HG03432 (cell line): ENCODE measurements around the gene ACACA.

Experiments used
- ATAC-seq: cut with Tn5 transposase; IDR thresholded peaks from one replicate; pipeline ENCODE4 v1.9.1; 2021; ENCODE audit warnings: mild to moderate bottlenecking, moderate library complexity; ENCODE audit not compliant: unreplicated experiment

The ACACA gene

DNA sequence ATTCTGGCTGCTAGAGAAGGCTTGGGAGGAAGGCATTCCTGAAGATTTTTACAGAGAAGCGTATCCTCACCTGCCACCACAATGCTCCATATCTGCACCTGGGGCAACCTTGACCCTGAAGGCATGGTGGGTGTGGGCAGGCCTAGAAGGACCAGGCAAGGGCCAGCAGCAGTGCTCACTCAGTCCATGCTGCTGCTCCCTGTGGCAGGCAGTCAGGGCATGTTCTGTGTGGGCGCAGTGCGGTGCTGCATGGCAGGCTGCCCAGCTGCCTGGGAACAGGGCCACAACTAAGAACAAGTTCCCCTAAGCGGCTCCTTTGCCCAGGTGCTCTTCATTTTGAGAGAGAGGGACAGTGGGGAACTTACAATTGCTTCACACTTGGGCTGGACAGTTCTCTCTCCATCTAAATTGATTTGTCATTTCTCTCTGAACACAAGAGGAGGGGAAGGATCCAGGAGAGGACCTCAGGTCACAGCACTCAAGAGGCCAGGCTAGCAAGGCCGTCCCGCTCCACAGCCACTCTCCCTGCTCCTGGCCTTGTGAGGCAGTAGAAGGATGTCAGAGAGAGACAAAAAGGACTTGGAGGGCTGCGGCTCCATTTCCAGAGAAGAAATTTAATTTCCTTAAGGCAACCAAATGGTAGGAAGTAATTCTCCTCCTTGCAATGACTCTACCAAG is 299.1 kb downstream of the ACACA start:
- ATAC-seq = no peak

DNA sequence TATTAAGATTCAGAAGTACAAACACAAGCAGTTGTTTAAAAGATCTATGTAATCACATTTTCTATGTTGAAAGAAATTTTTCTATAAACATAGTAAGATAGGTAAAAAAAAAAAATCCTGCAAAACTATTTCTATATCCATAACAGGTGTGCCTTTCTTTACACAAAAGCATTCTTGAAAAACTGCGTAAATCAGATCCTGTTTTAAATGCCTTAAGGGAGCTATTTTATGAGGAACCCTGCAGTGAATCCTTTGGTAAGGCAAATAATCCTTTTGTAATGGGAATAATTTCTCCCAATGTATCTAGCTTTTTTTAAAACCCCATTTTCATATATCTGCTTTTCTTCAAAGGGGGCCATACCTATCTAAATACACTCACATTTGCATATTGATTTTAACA is 300.6 kb downstream of the ACACA start:
- ATAC-seq = no peak

DNA sequence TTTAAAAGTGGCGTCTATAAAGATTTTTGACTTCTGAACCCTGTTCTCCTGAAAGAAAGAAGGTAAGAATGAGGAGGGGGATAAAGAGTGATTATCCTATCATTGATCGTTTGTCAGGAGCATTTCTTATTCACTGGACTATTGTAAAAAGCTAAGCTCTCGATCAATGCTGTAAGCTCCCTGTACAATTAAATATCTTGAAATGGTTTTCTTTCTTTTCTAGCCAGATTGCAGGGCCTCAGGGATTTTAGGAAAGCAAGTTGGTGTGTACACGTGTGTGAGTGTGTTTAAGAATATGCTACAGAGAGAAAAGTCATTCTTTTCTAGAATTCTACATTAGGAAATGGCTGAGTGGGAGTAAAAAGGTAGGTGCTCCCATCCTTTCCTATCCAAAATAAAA is 303.4 kb downstream of the ACACA start:
- no peak for ATAC-seq

DNA sequence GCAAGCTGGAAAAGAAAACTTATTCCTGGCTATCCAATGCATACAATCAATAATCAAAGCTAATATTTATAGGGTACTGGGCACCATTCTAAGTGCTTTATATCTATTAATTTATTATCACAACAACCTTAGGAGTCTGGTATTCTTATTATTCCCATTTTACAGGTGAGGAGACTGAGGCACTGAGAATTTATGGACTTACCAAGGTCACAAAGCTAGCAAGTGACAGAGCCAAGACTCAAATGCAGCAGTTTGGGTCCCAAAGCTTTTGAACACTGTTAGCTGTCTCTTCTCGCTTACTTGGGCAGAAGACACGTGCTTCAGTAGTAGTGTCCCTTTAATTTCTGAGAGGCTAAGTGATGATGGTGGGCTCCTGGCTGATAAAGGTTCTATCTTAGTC is 305.3 kb downstream of the ACACA start:
- no peak for ATAC-seq

DNA sequence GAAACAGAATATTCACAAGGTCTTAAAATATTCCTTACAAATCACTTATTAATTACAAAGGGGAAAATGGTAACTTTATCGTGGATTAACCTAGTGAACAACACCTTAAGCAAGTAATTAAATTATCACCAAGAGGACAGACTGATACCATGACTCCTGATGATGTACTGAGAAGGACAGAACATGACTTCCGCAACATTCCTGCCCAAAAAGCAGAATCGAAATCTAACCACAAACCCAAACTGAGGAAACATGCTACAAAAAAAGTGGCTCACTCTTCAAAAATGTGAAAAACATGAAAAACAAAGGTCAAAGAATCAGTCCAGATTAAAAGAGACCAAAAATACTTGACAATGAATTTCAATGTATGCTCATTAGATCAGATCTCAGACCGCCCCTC is 306.4 kb downstream of the ACACA start:
- ATAC-seq = no peak

DNA sequence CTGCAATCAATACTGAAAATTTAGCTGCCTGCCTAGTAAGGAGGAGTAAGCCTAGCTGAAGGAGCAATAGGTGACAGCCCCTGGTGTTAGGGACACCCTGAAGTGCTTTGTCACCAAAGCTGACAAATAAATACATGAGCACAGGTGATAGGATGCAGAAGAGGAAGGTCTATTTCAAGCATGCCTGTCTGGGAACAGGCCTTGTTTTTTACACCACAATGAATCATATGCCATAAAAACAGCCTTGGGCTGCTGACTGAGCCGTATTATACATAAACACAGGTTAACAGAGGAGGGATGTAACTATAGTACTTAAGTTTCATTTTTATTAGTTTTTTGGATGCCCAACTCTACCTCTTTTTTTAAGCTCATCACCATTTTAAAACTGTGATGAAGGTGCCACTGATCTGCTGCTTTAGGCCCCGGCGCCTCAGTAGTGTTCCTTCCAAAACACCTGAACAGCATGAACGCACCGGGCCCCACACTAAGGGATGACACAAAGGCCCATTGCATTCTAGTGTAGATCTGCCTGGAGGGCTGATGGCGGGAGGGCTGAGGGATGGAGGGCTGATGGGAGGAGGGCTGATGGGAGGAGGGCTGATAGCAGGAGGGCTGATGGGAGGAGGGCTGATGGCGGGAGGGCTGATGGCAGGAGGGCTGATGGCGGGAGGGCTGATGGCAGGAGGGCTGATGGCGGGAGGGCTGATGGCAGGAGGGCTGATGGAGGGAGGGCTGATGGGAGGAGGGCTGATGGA is 307.5 kb downstream of the ACACA start:
- no peak for ATAC-seq

DNA sequence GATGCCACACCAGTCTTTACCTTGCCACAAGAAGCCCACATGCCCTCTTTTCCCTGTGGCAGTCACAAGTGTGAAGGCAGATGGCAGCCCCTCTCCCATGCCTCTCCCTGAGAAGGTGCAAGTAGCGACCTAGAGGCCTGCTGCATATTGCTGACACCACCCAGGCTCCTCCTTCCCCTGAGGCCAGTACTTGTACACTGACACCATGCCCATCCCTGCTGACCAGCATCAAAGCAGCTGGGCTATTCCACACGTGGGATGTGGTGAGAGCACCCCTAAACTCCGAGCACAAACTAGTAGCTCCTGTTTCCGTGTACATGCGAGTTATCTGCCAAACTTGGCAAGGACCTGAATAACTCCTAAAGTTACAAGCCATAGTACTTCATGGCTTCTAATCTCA is 308.5 kb downstream of the ACACA start:
- no peak for ATAC-seq

DNA sequence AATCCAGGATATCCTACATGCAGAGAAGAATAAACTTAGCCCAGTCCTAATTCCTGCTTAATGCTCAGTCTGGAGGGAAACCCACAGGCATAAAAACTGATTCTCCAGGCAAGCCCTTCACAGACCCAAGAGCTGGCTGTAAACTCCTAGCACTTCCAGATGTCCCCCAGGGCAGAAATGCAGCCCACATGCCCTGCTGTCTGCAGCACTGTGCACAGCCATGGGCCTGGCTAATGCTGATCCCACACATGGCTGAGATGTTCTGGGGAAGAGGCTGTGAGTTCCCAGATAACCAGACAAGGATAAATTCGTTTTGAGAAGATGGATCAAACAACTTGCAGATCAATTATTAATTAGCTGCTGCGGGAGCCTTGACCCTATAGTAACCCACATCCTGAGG is 309.5 kb downstream of the ACACA start:
- no peak for ATAC-seq

DNA sequence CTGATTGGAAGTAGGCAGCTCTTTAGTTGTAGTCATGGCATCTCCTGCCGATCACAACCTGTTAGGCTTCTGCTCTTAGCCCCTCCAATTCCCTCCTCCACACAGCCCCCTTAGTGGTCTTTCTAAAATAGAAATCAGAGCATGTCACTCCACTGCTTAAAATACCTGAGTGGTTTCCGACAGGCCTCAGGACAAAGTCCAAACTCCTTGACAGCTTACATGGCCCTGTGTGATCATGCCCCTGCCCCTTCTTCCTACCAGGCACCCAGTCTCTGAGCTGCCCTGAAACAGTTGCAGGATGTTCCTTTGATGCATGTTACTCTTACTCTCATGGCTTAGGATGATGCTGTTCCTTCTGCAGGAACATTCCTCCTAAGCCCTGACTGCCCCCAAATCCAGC is 310.6 kb downstream of the ACACA start:
- ATAC-seq = no peak

DNA sequence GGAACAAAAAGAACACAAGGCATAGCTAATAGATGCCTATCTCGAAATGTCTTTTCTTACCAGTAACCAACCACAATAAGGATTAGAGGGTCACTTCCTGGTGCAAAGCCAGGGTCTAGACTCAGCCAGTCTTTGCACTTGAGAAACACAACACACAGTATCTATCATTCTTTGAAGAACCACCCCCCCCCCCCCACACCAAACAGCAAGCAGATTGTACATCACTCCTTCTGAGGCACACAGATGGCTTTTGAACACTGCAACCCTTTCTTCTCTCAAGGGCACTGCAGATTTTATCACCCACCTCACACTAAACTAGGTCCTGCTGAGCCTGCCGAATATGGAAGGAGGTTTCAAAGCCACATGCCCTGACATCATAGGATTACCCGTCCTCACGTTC is 312.2 kb downstream of the ACACA start:
- no peak for ATAC-seq

DNA sequence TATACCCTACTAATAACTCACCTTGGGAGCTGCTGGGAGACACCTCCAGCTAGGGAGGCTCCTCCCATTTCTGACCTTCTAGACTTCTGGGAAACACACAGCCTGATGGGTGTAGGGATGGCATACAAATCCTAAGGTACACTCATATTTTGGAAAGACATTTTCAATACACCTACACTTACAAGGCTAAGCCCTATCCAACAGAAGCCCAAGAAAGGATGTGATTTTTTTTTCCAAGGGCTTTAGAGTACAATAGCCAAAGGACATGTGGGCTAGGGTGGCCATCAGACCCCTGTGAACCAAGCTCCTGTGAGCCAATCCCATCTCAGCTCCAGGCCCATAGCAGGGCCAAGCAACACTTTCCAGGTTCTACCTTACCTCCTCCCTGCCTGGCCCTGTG is 313.9 kb downstream of the ACACA start:
- no peak for ATAC-seq

DNA sequence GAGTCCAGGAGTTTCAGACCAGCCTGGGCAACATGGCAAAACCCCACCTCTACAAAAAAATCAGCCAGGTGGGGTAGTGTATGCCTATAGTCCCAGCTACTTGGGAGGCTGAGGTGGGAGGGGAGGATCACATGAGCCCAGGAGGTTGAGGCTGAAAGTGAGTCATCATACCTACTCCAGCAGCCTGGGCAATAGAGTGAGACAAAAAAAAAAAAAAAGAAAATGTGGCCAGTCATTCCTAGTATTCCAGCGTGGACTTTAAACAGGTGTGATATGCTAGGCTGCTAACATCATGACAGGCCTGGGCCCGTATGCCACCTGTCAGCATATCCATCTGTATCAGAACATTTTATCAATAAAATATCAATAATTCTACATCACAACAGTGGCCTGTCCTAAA is 314.6 kb downstream of the ACACA start:
- no peak for ATAC-seq

DNA sequence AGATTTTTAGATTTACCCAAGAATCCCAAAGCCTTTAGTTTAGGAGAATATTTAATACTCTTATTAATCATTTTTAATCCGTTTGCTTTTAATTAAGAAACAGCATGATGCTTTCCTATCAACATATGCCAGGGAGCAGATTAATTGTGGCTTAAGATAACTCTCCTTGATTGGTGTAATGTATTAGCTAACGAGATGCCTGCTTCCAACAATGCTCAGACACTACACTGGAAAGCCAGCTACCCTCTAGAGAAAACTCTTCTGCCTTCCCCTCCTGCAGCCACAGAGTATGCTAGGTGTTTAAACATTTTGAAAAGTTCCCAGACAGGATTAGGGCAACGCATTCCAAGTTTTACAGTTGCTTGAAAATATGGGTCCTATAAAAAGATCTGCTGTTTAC is 315.7 kb downstream of the ACACA start:
- no peak for ATAC-seq

DNA sequence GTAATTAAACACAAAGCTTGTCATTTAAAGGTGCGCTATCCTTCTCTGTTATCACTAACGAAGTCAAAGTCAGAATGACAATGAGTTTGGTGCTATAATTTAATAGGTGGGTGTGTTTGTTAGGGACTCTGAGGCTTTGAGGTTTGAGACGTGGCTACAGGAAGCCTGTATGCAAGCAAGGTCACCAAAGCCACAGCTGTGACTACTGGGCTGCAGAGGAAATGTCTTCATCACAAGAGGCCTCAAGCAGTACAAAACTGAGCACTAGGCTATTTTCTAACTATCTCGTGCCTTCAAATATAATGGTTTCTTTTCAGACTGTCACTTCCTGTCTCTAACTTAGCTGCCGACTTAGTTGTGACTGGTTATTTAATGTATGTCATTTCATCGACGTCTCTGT is 316.7 kb downstream of the ACACA start:
- ATAC-seq = no peak

DNA sequence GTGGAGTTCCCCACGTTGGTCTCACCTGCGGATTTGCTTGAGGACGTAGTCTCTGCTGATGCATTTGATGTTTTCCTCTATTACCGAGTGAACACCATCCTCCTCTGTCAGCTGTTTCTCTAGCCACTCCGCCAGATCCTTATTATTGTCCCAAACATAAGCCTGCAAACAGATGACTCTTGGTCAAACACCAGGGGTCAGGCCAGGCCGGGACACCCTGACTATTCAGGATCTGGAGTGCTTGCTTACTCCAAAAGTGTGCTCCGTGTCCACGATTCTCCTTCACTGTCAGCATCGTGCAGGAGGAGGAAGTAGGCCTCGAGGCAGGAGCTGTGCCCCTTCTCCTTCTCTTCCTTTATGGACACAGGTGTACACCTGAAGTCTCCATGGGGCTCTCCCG is 317.7 kb downstream of the ACACA start:
- ATAC-seq = no peak

DNA sequence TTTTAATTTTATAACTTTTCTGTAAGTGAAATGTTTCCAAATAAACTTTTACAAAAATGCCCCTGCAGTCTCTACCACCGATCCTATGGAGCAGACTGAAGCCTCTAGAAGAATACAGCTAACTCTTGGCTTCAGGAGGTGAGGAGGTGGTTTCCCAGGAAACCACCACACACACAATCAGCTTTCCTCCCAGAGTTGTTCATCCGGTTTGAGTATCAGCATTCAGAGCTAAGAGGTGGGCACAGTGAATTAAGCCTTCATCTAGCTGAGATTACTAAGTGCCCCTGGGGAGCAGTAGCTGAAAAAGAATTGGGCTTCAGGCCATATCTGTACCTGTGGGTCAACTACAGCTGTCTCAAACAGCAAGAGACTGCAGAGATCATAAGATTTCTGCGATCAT is 318.2 kb downstream of the ACACA start:
- ATAC-seq = no peak

DNA sequence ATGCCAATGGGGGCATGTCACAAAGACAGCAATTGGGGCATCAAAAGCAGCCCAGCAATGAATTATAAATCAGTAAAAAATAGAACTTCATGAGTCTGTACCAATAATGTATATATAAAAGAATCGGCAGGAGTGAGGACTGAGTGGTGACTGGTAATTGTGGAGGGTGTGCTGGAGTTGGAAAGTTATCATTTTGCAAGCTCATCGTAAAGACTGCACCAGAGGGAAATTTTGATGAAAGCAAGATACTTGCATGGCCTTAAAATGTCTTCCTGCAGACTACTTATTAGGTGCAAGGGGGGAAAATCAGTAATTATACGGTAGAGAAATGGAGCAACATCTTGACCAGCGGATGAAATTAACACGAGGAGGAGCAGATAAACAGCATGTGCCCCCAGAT is 319.0 kb downstream of the ACACA start:
- no peak for ATAC-seq

DNA sequence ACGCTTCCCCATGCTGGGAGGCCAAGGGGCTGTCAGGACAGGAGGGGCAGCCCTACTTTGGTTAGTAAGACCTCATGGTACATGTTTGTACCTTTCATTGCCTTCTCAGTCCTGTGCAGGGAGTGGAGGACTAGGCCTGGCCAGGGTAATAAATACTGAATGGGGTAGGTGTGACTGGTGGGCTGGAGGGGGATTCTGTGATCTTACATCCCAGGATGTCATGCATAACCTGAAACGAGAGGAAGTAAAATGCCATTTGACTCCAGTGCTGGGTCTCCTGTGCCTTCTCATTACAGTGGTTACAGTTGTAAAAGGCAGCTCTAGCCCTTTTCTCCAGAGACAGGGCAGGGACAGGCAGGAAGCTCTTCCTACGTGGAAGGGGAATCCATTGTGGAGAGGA is 319.7 kb downstream of the ACACA start:
- no peak for ATAC-seq

DNA sequence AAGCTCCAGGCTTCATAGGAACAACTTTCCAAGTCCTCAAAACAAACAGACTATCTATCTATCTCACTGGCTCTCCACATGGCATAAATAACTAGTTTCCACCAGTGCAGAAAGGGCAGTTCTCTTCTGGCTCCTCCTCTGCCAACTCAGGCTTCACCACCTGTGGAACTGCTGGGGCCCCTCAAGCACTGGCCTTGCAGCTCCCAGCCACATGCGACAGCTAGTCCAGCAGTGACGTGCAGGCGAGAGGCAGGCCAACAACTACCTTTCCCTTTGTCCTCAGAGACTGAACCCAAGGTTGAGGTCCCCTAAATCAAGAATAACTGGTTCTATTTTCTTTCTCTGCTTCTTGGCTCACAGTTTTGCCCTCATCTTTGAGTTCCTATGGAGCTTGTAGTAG is 320.3 kb downstream of the ACACA start:
- ATAC-seq = no peak

DNA sequence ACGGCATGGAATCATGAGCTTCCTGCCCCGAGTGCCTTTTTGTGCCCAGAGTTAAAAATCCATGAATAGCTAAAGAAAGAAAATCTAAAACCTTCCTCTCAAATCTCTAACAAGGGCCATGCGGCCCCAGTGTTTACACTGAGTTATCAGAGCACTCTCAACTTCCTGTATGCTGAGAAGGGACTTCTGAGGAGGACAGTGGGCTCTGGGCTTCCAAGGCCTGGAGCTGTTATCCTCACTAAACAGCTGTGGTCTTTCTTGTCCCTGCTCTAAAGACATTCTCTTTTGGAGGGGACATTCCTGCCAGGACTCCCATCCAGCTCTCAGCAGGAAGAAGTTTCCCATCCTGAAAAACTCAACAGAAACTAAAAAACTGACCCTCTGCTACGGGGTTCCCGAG is 322.3 kb downstream of the ACACA start:
- no peak for ATAC-seq

DNA sequence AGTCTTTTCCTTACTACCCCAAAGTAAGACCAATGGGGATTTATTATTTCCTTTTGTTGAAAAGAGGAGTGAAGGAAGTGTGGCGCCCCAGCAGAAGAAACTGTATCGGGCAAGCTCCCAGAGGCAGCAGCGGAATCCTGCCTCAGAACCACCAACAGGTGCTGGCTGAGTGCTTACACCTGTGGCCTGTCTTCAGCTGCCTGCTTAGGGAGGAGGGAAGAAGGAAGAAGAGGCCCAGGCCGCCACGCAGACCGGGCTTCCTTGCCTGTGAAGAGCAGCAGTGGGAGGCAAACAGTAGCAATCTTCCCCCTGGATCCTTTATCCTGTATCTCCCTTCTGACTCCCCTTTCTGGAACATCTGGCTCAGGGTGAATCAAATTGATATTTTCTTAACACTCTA is 323.2 kb downstream of the ACACA start:
- ATAC-seq = no peak

DNA sequence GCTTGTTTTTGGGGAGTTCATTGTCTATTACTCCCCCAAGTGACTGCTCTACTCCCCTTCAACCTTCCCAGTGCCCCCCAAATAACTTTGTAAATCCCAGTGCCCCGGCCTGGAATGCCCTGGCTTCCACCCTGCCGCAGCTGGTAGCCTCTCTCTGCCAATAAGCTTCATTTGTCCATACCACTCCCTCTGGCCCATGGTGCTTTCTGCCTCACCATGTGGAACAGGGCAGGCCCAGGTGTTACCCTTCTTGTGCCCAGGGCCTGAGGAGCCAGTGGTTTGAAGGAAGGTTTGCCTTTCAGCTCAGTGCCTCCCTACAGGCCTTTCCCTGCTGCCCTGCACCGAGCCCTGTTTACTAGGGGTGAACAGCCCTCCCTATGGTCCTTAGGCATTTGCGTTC is 323.7 kb downstream of the ACACA start:
- ATAC-seq = no peak

DNA sequence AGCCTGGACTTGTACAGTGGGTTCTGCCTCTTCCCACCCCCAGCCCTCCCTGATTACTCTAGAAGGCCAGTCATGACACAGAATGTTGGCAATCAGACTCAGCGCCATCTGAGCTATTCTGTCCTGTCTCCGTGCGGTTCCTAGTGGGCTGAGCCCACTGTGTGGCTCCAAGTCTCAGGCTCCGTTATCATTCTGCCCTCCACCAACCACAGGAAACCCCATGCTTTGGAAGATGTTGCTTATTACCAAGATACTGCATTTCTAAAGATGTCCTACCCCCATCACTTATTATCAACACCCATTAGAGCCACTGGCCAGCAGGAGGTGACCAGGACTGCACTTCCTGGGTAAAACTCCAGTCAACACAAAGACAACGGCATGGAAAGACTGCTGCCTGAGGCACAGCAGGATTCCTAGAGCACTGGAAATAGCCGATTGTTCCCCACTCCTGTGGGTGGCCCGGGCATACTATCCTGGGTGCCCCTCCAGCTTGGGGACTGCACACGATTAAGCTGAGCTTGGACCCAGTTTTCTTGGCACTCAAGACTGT is 324.2 kb downstream of the ACACA start:
- ATAC-seq = no peak
